ENCODE data around the gene SPATA9. TPM values are rescaled to one million over a fixed set of nuclear protein-coding genes. Genes with fewer than 3 reads are reported as not detected.

SPATA9 gene
- total RNA-seq, 1 experiment from 2014 or later: 0.36 TPM

- no peak for DNase-seq (ENCODE audit: low read depth)
Observed at GRCh38 chr5:95619514-95620029, 63.2 kb downstream of the SPATA9 start.

- DNase-seq (ENCODE audit: low read depth): peak; percentile 13
Observed at GRCh38 chr5:95619096-95619495, 63.7 kb downstream of the SPATA9 start.

DNA sequence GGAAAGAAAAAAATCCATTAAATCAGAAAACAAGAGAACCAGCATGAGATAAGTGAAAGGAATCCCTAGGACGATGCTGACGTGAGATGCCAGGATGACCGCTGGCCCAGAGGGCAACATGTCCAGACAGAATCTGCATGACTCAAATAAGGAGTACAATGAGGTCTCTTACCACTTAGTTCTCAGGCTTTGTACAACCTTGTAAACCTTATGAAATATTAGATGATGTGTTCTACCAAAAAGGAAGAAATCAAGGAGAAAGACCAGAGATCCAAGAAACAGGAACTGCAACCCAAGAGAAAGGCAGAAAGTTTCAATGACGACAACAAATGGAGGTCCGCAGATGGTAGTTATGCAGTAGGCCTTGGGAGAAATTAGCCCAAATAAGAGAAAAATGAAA is 65.7 kb downstream of the SPATA9 start:
- DNase-seq (ENCODE audit: low read depth): peak; percentile 46

DNA sequence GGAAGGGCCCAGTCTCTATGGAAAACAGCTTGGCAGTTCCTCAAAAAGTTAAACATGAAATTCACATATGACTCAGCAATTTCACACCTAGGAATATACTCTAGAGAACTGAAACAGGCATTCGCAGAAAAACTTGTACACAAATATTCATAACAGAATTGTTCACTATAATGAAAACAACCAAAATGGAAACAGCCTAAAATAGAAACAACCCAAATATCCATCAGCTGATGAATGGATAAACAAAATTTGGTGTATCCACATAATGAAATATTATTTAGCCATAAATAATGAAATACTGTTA is 67.7 kb downstream of the SPATA9 start:
- DNase-seq (ENCODE audit: low read depth): no peak

- no peak for DNase-seq (ENCODE audit: low read depth)
Observed at GRCh38 chr5:95613514-95613913, 69.3 kb downstream of the SPATA9 start.

DNA sequence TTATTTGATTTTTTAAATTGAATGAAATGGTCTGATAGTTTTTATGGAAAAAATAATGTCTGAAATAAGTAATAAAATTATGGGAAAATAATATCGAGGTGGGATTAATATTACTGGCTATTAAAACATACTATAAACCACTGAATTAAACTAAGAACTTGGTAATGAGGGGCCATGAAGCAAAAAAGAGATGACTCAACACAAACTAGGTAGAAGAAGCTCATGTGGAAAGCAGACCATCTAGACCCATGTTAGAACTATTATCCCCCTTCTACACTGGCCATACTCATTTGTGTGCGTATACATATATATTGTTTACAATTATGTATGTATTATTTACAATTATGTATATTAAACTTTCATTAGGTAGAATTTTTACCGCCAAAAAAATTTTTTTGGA is 71.4 kb downstream of the SPATA9 start:
- DNase-seq (ENCODE audit: low read depth): no peak

GRCh38 chr5:95610546-95610945 is 72.2 kb downstream of the SPATA9 start:
- DNase-seq (ENCODE audit: low read depth): no peak

DNA sequence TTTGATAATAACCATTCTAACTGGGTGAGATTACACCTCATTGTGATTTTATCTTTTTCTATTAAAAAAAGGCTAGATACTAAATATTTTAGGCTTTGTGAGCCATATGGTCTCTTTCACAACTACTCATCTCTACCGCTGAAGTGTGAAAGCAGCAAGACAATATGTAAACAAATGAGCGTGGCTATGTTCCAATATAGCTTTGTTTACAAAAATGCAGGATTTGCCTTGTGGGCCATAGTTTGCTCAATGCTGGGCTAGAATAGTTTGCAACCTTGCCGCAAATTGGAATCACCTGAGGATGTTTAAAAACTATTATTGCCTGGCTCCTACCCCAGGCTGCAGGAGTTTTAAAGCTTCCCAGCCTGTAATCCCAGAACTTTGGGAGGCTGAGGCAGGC is 73.1 kb downstream of the SPATA9 start:
- DNase-seq (ENCODE audit: low read depth): no peak

Other genes starting within 250 kb of the SPATA9 start
- 56.6 and 70.9 TPM in 2 replicates for gene SKIC3, start 128.0 kb downstream of the SPATA9 start, total RNA-seq (2014; rRNA removed; shearing (Covaris generic))
- gene ARSK, start 127.9 kb downstream of the SPATA9 start, total RNA-seq (2014; rRNA removed; shearing (Covaris generic)): 8.3 and 11.4 TPM in 2 replicates
- 0.10 TPM in 1 of 2 replicates, not detected in the other for gene GPR150, start 62.9 kb downstream of the SPATA9 start, total RNA-seq (2014; rRNA removed; shearing (Covaris generic))
- gene RFESD, start 36.2 kb downstream of the SPATA9 start, total RNA-seq (2014; rRNA removed; shearing (Covaris generic)): 2.4 and 4.8 TPM in 2 replicates
- 64.2 and 70.2 TPM in 2 replicates for gene RHOBTB3, start 48.3 kb upstream of the SPATA9 start, total RNA-seq (2014; rRNA removed; shearing (Covaris generic))
- 27.0 and 27.9 TPM in 2 replicates for gene GLRX, start 139.7 kb upstream of the SPATA9 start, total RNA-seq (2014; rRNA removed; shearing (Covaris generic))